Activated T-helper 1 cell treated with Interleukin-2 at 50 U/mL for 16 hours (primary cell): ENCODE data around the gene CLEC2A.
"Not testable (repeated sequence)": the region's sequence is repeated elsewhere in the genome, so short reads cannot be mapped to it uniquely, and the experiment has no call there.

Experiments used
- DNase-seq: peaks from one replicate; pipeline ENCODE4 v3.0.0-alpha.2; 2020; ENCODE audit warnings: low read depth

CLEC2A gene

GRCh38 chr12:9932270-9932669, at the start of gene CLEC2A:
Gene CLEC2A, minus strand, starts transcription at chr12:9932370. Its CDS starts 41 bp downstream, at chr12:9932329.
- no peak for DNase-seq

- DNase-seq = no peak
Observed at GRCh38 chr12:9980126-9980525, 48.0 kb upstream of the CLEC2A start.

- DNase-seq = no peak
Observed at GRCh38 chr12:9977916-9978315, 45.7 kb upstream of the CLEC2A start.

GRCh38 chr12:9976626-9977025, 44.5 kb upstream of the CLEC2A start:
- DNase-seq = not testable (repeated sequence)

- DNase-seq = no peak
Observed at GRCh38 chr12:9975614-9976013, 43.4 kb upstream of the CLEC2A start.

GRCh38 chr12:9974731-9975130, 42.6 kb upstream of the CLEC2A start:
- DNase-seq = not testable (repeated sequence)

GRCh38 chr12:9973949-9974348, 41.8 kb upstream of the CLEC2A start:
- no peak for DNase-seq

- DNase-seq = no peak
Observed at GRCh38 chr12:9971181-9971580, 39.0 kb upstream of the CLEC2A start, which contains the start of gene CLEC12A. Gene CLEC12A, plus strand, starts transcription at chr12:9971409. Its CDS starts 188 bp downstream, at chr12:9971597.

- DNase-seq = no peak
Observed at GRCh38 chr12:9969673-9970072, 37.5 kb upstream of the CLEC2A start.

GRCh38 chr12:9961901-9962300, 29.7 kb upstream of the CLEC2A start:
- no peak for DNase-seq

- no peak for DNase-seq
Observed at GRCh38 chr12:9961106-9961505, 28.9 kb upstream of the CLEC2A start.

- DNase-seq = no peak
Observed at GRCh38 chr12:9960590-9960989, 28.4 kb upstream of the CLEC2A start.

GRCh38 chr12:9957834-9958233, 25.7 kb upstream of the CLEC2A start:
- DNase-seq = no peak

- DNase-seq = not testable (repeated sequence)
Observed at GRCh38 chr12:9952954-9953729, 21.0 kb upstream of the CLEC2A start.

GRCh38 chr12:9951026-9951675, 19.0 kb upstream of the CLEC2A start:
- DNase-seq = peak; percentile 10

GRCh38 chr12:9948606-9949296, 16.6 kb upstream of the CLEC2A start:
- DNase-seq = no peak

- DNase-seq = no peak
Observed at GRCh38 chr12:9947674-9948073, 15.5 kb upstream of the CLEC2A start.

GRCh38 chr12:9944391-9944790, 12.2 kb upstream of the CLEC2A start:
- no peak for DNase-seq

- DNase-seq = no peak
Observed at GRCh38 chr12:9943240-9943639, 11.1 kb upstream of the CLEC2A start.

- DNase-seq = no peak
Observed at GRCh38 chr12:9941838-9942237, 9.7 kb upstream of the CLEC2A start.

- no peak for DNase-seq
Observed at GRCh38 chr12:9940375-9940774, 8.2 kb upstream of the CLEC2A start.

- no peak for DNase-seq
Observed at GRCh38 chr12:9936591-9936990, 4.4 kb upstream of the CLEC2A start.

- DNase-seq = no peak
Observed at GRCh38 chr12:9935026-9935425, 2.9 kb upstream of the CLEC2A start.
